GM12873 (cell line): ENCODE data around the gene COMMD9.

Experiments
- CTCF ChIP-seq: IDR thresholded peaks from 2 replicates; pipeline ENCODE4 v1.5.1; 2012; ENCODE audit warnings: low read depth, mild to moderate bottlenecking, moderate library complexity, low read length, control low read depth; ENCODE audit not compliant: insufficient read depth; ENCODE audit errors: missing control alignments

COMMD9 gene

DNA sequence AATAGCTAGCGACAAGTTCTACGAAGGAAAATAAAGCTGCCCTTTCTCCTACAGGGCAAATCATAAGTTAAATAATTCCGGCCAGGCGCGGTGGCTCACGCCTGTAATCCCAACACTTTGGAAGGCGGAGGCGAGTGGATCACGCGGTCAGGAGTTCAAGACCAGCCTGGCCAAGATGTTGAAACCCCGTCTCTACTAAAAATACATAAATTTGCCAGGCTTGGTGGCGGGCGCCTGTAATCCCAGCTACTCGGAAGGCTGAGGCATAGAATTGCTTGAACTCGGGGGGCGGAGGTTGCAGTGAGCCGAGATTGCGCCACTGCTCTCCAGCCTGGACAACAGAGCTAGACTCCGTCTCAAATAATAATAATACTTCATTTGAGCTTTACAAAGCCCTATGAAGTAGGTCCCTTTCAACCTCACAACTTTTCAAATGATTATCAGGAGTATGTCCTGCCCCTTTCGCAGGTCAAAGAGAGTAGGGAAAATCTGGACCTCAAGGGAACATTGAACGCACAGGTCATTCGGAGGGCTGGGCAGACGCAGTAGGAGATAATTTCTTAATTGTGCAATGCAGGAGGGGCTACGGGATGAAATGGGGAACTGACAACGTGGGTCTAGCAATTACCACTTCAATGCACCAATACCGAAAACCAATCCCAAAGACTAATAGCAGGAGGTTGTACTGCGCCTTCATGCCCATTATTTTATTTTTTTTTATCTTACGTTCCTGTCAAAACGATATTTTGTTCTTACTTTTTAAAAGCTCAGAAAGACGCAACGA lies 590 bp downstream of the COMMD9 start:
- no peak for TF ChIP-seq CTCF

DNA sequence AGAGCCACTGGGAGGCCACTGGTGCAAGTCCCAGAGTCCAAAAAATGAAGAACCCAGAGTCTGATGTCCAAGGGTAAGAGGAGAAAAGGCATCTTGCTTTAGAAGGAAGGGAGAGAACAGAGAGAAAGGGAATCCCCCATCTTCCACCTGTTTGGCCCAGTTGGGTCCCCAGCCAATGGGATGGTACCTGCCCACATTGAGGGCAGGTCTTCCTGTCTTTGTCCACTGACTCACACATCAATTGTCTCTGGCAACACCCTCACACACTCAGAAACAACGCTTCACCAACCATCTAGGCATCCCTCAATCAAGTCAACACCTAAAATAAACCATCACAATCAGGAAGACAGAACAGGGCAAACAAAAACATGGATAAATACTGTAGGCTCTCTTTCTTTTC lies 6.3 kb downstream of the COMMD9 start:
- no peak for TF ChIP-seq CTCF

DNA sequence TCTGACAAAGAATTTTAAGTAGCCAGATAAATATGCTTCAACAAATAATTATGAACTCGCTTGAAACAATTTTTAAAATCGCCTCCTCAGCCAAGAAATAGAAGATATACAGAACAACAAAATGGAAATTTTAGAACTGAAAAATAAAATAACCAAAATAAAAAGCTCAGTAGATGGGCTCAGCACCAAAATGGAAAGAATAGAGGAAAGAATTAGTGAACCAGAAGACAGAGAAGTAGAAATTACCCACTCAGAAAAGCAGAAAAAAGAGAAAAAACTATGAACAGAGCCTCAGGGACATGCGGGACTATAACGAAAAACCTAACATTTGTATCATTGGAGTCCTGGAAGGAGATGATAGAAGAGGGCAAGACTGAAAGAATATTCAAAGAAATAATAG lies 7.4 kb downstream of the COMMD9 start:
- TF ChIP-seq CTCF = no peak

- no peak for TF ChIP-seq CTCF
These were observed 8.7 kb downstream of the COMMD9 start for GRCh38 chr11:36280531-36280930.

- TF ChIP-seq CTCF = no peak
These were observed 10.5 kb downstream of the COMMD9 start for GRCh38 chr11:36278531-36279282.

GRCh38 chr11:36274414-36274813 lies 14.8 kb downstream of the COMMD9 start:
- TF ChIP-seq CTCF = no peak

GRCh38 chr11:36273110-36273509 lies 16.1 kb downstream of the COMMD9 start:
- TF ChIP-seq CTCF = no peak
